Measurements from ENCODE around the gene PPARG.

- TF ChIP-seq, protein P1, sequence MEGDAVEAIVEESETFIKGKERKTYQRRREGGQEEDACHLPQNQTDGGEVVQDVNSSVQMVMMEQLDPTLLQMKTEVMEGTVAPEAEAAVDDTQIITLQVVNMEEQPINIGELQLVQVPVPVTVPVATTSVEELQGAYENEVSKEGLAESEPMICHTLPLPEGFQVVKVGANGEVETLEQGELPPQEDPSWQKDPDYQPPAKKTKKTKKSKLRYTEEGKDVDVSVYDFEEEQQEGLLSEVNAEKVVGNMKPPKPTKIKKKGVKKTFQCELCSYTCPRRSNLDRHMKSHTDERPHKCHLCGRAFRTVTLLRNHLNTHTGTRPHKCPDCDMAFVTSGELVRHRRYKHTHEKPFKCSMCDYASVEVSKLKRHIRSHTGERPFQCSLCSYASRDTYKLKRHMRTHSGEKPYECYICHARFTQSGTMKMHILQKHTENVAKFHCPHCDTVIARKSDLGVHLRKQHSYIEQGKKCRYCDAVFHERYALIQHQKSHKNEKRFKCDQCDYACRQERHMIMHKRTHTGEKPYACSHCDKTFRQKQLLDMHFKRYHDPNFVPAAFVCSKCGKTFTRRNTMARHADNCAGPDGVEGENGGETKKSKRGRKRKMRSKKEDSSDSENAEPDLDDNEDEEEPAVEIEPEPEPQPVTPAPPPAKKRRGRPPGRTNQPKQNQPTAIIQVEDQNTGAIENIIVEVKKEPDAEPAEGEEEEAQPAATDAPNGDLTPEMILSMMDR (IDR thresholded peaks at IDR 0.05 in 2 of 3, conservative IDR thresholded peaks at IDR 0.05 in 1 of 3; ENCODE audit: borderline replicate concordance in 1 of 3, insufficient read depth in 1 of 3, low read depth in 2 of 3, low read length in 2 of 3) = peak in 2 of 3 experiments; percentile 14 to 38; a peak in 2 of 6 replicates
- no peak for TF ChIP-seq POLR2AphosphoS5 (IDR thresholded peaks at IDR 0.05; ENCODE audit: low read depth, low read length)
- TF ChIP-seq SP1 (IDR thresholded peaks at IDR 0.05; ENCODE audit: low read depth) = no peak
- TF ChIP-seq, protein P2, sequence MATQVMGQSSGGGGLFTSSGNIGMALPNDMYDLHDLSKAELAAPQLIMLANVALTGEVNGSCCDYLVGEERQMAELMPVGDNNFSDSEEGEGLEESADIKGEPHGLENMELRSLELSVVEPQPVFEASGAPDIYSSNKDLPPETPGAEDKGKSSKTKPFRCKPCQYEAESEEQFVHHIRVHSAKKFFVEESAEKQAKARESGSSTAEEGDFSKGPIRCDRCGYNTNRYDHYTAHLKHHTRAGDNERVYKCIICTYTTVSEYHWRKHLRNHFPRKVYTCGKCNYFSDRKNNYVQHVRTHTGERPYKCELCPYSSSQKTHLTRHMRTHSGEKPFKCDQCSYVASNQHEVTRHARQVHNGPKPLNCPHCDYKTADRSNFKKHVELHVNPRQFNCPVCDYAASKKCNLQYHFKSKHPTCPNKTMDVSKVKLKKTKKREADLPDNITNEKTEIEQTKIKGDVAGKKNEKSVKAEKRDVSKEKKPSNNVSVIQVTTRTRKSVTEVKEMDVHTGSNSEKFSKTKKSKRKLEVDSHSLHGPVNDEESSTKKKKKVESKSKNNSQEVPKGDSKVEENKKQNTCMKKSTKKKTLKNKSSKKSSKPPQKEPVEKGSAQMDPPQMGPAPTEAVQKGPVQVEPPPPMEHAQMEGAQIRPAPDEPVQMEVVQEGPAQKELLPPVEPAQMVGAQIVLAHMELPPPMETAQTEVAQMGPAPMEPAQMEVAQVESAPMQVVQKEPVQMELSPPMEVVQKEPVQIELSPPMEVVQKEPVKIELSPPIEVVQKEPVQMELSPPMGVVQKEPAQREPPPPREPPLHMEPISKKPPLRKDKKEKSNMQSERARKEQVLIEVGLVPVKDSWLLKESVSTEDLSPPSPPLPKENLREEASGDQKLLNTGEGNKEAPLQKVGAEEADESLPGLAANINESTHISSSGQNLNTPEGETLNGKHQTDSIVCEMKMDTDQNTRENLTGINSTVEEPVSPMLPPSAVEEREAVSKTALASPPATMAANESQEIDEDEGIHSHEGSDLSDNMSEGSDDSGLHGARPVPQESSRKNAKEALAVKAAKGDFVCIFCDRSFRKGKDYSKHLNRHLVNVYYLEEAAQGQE (IDR thresholded peaks at IDR 0.05; ENCODE audit: low read depth) = no peak
- TF ChIP-seq EZH2 (IDR thresholded peaks at IDR 0.05) = no peak
- TF ChIP-seq, protein P3, sequence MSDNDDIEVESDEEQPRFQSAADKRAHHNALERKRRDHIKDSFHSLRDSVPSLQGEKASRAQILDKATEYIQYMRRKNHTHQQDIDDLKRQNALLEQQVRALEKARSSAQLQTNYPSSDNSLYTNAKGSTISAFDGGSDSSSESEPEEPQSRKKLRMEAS (IDR thresholded peaks at IDR 0.05) = no peak
- no peak for TF ChIP-seq POLR2A (IDR thresholded peaks at IDR 0.05; ENCODE audit: borderline replicate concordance, extremely low read depth, insufficient read depth, insufficient read length)
- no peak for TF ChIP-seq SRF (IDR thresholded peaks at IDR 0.05; ENCODE audit: low read depth)
- no peak for TF ChIP-seq JUND (IDR thresholded peaks at IDR 0.05)
- no peak for TF ChIP-seq CBX3 (IDR thresholded peaks at IDR 0.05; ENCODE audit: low read depth)
These were observed 81.9 kb downstream of the PPARG start for GRCh38 chr3:12370758-12371157.
